T-helper 1 cell (primary cell): ENCODE results near the gene CCDC107.

Experiments
- DNase-seq, 5 donors: peaks; one replicate each; pipeline ENCODE4 v3.0.0-alpha.2; 2012 to 2020

Gene CCDC107

DNA sequence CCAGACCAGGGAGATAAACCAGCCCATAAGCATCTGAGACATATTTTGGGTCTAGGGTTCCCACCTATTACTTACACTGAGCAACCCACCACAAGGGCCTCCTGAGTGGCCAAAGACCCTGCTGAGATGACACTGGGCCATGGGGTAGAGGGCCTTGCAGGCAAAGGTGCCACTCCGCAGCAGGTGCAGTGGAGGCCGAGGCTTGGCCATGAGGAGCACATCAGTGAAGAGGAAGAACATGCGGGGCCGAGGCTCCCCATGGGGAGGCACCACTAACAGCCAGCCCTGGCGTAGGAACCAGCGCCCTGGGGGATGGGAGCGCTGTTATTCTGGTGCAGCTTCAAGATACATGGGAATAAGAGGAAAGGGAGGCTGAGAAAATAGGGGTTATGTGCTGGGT, 4.3 kb downstream of the CCDC107 start:
- no peak for DNase-seq

GRCh38 chr9:35664531-35665470, 6.7 kb downstream of the CCDC107 start, which contains the start of gene ARHGEF39:
Gene ARHGEF39 (minus strand): TSS chr9:35665195. CDS start chr9:35665169, 26 bp downstream.
- DNase-seq = peak; percentile 48 to 82 (median 59)

GRCh38 chr9:35665471-35665818, 7.4 kb downstream of the CCDC107 start:
- no peak for DNase-seq

DNA sequence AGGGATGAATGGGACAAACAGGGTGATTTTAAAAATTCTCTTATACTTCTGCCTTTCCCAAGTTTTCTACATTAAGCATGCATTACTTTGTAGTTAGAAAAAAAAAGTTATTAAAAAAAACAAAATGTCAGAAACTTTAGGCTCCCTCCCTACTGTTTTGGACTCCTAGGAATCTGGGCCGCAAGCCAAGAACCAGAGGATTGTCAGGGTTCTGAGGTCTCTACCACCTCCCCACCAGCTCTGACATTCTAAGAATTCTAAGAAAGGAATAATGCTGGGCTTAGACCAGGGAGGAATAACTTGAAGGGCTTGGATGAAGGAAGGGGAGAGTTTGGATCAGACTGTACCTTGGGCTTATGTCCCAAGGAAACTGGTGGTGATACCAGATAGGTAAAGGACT, 8.0 kb downstream of the CCDC107 start:
- DNase-seq = no peak

DNA sequence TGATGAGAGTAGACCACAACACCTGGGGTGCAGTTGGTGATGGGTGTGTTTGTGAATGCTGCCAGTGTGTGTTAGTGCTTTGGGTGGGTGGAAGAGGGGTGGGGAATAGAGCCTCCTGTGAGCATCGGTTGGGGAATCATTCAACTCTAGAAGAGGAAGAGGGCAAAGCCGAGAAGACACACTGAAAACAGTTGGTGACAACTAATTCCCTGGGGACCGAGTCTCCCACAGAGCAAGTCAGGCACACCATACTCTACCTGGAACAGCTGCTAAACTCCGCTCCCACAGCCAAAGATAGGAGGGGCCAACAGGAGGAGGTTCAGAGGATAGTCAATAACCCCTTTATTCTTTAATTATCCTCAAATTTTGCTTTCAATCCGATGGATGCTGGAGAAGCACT, 8.5 kb downstream of the CCDC107 start:
- DNase-seq = no peak

DNA sequence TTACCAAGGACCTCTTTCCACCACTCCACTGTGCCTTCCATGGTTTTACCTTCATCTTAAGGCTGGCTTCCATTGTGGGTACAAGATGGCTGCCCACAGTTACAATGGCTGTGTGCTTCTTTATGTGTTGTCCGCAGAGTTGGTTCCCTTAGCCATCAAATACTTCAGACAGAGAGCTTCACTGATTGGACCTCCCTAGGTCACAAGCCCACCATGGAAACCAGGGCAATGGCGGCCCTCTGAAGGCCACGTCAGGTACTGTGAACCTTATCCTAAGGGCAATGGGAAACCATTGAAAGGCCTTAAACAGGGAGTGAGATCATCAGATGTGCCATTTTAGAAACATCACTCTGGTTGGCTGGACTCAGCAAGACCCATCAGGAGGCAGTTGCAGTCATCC, 9.8 kb downstream of the CCDC107 start:
- no peak for DNase-seq

DNA sequence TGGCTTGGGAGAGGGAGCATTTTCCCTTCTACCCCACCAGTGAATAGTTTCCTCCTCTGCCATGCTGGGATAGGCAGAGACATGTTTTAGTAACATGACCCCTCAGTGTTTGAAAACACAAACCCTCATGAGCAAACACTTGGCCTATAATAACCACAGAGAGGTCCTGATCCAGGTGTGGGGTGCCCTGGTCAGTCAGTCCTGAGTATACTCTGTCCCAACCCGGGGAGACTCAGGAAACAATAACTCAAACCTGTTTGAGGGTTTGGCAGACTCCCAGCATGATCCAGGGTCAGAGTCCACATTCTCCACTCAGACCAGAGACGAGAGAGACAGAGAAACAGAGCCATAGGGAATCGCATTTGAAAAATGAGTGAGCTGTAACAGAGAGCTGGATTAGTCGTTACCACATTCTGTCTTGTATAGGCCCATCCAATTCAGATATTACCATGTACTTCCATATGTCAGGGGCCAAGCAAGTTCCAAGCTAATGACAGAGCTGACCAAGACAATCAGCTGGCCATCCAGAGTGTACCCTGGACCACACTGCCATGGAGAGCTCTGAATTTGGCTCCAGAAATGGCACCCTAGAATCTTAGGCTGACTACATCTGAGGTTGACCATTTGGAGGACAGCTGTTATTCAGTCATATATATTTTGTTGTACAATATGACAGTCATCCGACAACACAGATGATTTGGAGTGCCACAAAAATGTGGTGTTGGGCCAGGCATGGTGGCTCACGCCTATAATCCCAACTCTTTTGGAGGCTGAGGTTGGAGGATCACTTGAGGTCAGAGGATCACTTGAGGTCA, 11.4 kb downstream of the CCDC107 start:
- no peak for DNase-seq

GRCh38 chr9:35673132-35674024, 15.3 kb downstream of the CCDC107 start, which contains the start of gene CA9:
Gene CA9 (plus strand): TSS chr9:35673928. CDS start chr9:35673960, 32 bp downstream.
- DNase-seq = no peak

- no peak for DNase-seq
Observed at GRCh38 chr9:35674025-35674361, 15.9 kb downstream of the CCDC107 start.

DNA sequence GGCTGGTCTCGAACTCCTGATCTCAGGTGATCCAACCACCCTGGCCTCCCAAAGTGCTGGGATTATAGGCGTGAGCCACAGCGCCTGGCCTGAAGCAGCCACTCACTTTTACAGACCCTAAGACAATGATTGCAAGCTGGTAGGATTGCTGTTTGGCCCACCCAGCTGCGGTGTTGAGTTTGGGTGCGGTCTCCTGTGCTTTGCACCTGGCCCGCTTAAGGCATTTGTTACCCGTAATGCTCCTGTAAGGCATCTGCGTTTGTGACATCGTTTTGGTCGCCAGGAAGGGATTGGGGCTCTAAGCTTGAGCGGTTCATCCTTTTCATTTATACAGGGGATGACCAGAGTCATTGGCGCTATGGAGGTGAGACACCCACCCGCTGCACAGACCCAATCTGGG, 17.1 kb downstream of the CCDC107 start:
- DNase-seq = no peak

DNA sequence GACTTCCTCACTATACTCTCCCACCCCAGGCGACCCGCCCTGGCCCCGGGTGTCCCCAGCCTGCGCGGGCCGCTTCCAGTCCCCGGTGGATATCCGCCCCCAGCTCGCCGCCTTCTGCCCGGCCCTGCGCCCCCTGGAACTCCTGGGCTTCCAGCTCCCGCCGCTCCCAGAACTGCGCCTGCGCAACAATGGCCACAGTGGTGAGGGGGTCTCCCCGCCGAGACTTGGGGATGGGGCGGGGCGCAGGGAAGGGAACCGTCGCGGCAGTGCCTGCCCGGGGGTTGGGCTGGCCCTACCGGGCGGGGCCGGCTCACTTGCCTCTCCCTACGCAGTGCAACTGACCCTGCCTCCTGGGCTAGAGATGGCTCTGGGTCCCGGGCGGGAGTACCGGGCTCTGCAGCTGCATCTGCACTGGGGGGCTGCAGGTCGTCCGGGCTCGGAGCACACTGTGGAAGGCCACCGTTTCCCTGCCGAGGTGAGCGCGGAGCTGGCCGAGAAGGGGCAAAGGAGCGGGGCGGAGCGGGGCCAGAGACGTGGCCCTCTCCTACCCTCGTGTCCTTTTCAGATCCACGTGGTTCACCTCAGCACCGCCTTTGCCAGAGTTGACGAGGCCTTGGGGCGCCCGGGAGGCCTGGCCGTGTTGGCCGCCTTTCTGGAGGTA, 17.8 kb downstream of the CCDC107 start:
- peak in 1 of 5 donors; percentile 30 for DNase-seq

DNA sequence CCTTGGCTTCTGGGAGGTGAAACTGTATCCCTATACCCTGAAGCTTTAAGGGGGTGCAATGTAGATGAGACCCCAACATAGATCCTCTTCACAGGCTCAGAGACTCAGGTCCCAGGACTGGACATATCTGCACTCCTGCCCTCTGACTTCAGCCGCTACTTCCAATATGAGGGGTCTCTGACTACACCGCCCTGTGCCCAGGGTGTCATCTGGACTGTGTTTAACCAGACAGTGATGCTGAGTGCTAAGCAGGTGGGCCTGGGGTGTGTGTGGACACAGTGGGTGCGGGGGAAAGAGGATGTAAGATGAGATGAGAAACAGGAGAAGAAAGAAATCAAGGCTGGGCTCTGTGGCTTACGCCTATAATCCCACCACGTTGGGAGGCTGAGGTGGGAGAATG, 21.0 kb downstream of the CCDC107 start:
- DNase-seq = no peak

DNA sequence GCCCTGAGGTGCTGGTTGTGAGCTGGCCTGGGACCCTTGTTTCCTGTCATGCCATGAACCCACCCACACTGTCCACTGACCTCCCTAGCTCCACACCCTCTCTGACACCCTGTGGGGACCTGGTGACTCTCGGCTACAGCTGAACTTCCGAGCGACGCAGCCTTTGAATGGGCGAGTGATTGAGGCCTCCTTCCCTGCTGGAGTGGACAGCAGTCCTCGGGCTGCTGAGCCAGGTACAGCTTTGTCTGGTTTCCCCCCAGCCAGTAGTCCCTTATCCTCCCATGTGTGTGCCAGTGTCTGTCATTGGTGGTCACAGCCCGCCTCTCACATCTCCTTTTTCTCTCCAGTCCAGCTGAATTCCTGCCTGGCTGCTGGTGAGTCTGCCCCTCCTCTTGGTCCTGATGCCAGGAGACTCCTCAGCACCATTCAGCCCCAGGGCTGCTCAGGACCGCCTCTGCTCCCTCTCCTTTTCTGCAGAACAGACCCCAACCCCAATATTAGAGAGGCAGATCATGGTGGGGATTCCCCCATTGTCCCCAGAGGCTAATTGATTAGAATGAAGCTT, 21.8 kb downstream of the CCDC107 start:
- DNase-seq = no peak

- no peak for DNase-seq
Observed at GRCh38 chr9:35680331-35681105, 22.4 kb downstream of the CCDC107 start.

DNA sequence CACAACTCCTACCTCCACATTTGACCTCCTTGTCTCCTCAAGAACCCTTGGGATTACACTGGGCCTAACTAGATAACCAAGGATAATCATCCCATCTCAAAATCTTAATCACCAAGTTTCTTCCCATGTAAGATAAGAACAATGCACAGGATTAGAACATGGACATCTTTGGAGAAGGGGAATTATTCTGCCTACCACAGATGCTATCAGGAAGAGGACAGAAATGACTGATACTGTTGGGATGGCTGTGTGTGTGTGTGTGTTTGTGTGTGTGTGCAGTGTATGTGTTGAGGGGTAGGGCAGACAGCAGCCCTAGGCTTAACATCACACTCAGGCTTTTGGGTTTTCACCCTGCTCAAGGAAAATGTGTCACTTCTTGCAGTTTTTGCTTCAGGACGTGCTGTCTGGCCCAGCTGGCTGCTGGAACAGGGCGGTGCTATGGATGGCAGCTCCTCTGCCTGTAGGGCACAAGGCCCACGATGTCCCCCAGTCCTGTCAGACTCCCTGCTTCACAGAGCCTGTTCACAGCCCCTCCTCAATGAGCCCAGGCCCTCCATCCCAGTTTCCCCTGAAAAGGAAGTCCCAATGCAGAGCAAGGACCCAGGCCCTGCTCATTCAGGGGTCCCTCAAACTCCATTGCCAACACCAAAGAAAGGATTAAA, 23.4 kb downstream of the CCDC107 start:
- no peak for DNase-seq

- no peak for DNase-seq
Observed at GRCh38 chr9:35682051-35682450, 24.0 kb downstream of the CCDC107 start.

GRCh38 chr9:35682520-35683315, 24.6 kb downstream of the CCDC107 start:
- DNase-seq = no peak

GRCh38 chr9:35683323-35683722, 25.2 kb downstream of the CCDC107 start:
- no peak for DNase-seq

DNA sequence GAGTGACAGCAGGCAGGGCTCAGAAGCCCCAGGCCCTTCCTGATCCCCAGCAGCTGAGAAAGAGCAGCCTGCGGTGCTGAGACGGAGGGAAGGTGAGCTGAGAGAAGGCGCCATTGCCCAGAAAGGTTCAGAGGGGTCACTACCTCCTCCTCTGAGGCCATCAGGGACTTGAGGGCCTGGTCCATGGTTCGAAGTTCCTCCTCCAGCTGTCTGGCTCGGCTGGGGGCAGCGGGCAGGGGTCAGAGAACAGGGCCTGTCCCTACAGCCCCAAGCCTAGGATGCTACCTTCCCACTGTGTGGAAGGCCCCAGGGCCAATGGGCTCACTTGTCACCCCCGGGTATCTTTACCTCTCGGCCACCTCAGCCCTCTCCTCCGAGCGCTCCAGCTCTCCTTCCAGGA, 26.8 kb downstream of the CCDC107 start:
- no peak for DNase-seq

GRCh38 chr9:35685506-35685905, 27.4 kb downstream of the CCDC107 start:
- no peak for DNase-seq
